Astrocyte (in vitro differentiated cells and primary cell): ENCODE data around the gene LRRC47. TPM values are rescaled to one million over a fixed set of nuclear protein-coding genes. Genes with fewer than 3 reads are reported as not detected.

Source experiments
- DNase-seq: peaks from one replicate; pipeline ENCODE4 v3.0.0-alpha.2; 2010; ENCODE audit warnings: low read depth
- FAIRE-seq: peaks from 2 replicates; lab custom pipeline; 2011; peaks lifted over from hg19 to GRCh38; lab: Jason Lieb, UNC
- H2AFZ ChIP-seq: 2 replicates; pipeline ENCODE4 v1.6.0; 2012; ENCODE audit warnings: low read depth, low read length, inconsistent platforms
- H3K27ac ChIP-seq: 2 replicates; pipeline ENCODE4 v1.5.1; 2011; ENCODE audit warnings: low read depth, low read length, inconsistent platforms
- H3K27me3 ChIP-seq: 2 replicates; pipeline ENCODE4 v1.6.0; 2011; ENCODE audit warnings: low read length, inconsistent platforms; ENCODE audit not compliant: insufficient read depth
- H3K36me3 ChIP-seq: 2 replicates; pipeline ENCODE4 v1.5.1; 2011; ENCODE audit warnings: low read length, inconsistent platforms; ENCODE audit not compliant: insufficient read depth
- H3K4me1 ChIP-seq: 2 replicates; pipeline ENCODE4 v1.5.1; 2011; ENCODE audit warnings: low read length, inconsistent platforms; ENCODE audit not compliant: insufficient read depth
- H3K4me2 ChIP-seq: 2 replicates; pipeline ENCODE4 v1.6.0; 2012; ENCODE audit warnings: low read length, inconsistent platforms
- H3K4me3 ChIP-seq: 2 replicates; pipeline ENCODE4 v1.5.1; 2011; ENCODE audit warnings: low read depth, mild to moderate bottlenecking, low read length, inconsistent platforms; ENCODE audit not compliant: insufficient read depth
- H3K79me2 ChIP-seq: 2 replicates; pipeline ENCODE4 v1.6.0; 2012; ENCODE audit warnings: mild to moderate bottlenecking, low read length, inconsistent platforms; ENCODE audit not compliant: insufficient read depth
- H3K9ac ChIP-seq: 2 replicates; pipeline ENCODE4 v1.6.0; 2012; ENCODE audit warnings: mild to moderate bottlenecking, low read length, inconsistent platforms
- H3K9me3 ChIP-seq: 2 replicates; pipeline ENCODE4 v1.5.1; 2012; ENCODE audit warnings: low read depth, mild to moderate bottlenecking, low read length, inconsistent platforms; ENCODE audit not compliant: insufficient read depth
- H4K20me1 ChIP-seq: 2 replicates; pipeline ENCODE4 v1.6.0; 2012; ENCODE audit warnings: low read length, inconsistent platforms; ENCODE audit not compliant: insufficient read depth
- H3K27ac Mint-ChIP-seq: one replicate; pipeline ENCODE4 v1.8.0; 2021; ENCODE audit warnings: mild to moderate bottlenecking, mixed read lengths; ENCODE audit not compliant: unreplicated experiment
- H3K27me3 Mint-ChIP-seq: one replicate; pipeline ENCODE4 v1.8.0; 2021; ENCODE audit warnings: low read depth, mixed read lengths; ENCODE audit not compliant: unreplicated experiment
- H3K36me3 Mint-ChIP-seq: one replicate; pipeline ENCODE4 v1.8.0; 2021; ENCODE audit warnings: low read depth, mixed read lengths; ENCODE audit not compliant: unreplicated experiment
- H3K4me1 Mint-ChIP-seq: one replicate; pipeline ENCODE4 v1.8.0; 2021; ENCODE audit warnings: low read depth, mixed read lengths; ENCODE audit not compliant: unreplicated experiment
- H3K4me3 Mint-ChIP-seq: one replicate; pipeline ENCODE4 v1.8.0; 2021; ENCODE audit warnings: mild to moderate bottlenecking, moderate library complexity, mixed read lengths; ENCODE audit not compliant: unreplicated experiment
- H3K9me3 Mint-ChIP-seq: one replicate; pipeline ENCODE4 v1.8.0; 2021; ENCODE audit warnings: mild to moderate bottlenecking, mixed read lengths; ENCODE audit not compliant: unreplicated experiment
- CTCF ChIP-seq: IDR thresholded peaks from 2 replicates; pipeline ENCODE4 v1.5.1; 2011; ENCODE audit warnings: low read depth, mild to moderate bottlenecking, inconsistent platforms, low read length, moderate library complexity; ENCODE audit not compliant: insufficient read depth
- EZH2 ChIP-seq: IDR thresholded peaks from 2 replicates; pipeline ENCODE4 v1.6.1; 2012; ENCODE audit warnings: mild to moderate bottlenecking, low read length, inconsistent platforms; ENCODE audit not compliant: insufficient read depth
- total RNA-seq: library from RNA; stranded (reverse); gene quantifications from 2 replicates; pipeline ENCODE4 v1.2.1, GENCODE V29; 2021

Gene LRRC47
- total RNA-seq, 1 donor from 2014 or later: 51.5 TPM

GRCh38 chr1:3831689-3832088, 35.4 kb upstream of the LRRC47 start:
- Histone ChIP-seq H3K9ac (no peak overlapping the region), H3K4me3 (no peak overlapping the region), H3K36me3 (peaks cover 17% of the 10 kb centered on the region), H3K79me2 (no peaks in the 10 kb centered on the region), H2AFZ (no peak overlapping the region), H3K27ac (no peak overlapping the region), H3K4me2 (no peak overlapping the region), H4K20me1 (no peaks in the 10 kb centered on the region), H3K9me3 (no peaks in the 10 kb centered on the region), H3K27me3 (no peaks in the 10 kb centered on the region), H3K4me1 (no peaks in the 10 kb centered on the region)
- FAIRE-seq: no peak
- no peak for DNase-seq
- peaks cover 15% of the 10 kb centered on the region for H3K36me3 Mint-ChIP-seq
- no peak overlapping the region for H3K4me3 Mint-ChIP-seq
- no peak for TF ChIP-seq EZH2
- no peak for TF ChIP-seq CTCF
- H3K4me1 Mint-ChIP-seq: no peaks in the 10 kb centered on the region
- no peaks in the 10 kb centered on the region for H3K9me3 Mint-ChIP-seq
- H3K27ac Mint-ChIP-seq: no peak overlapping the region
- no peaks in the 10 kb centered on the region for H3K27me3 Mint-ChIP-seq

- Mint-ChIP-seq H3K36me3 (peaks cover 6% of the 10 kb centered on the region), H3K27me3 (no peaks in the 10 kb centered on the region), H3K4me1 (no peaks in the 10 kb centered on the region), H3K27ac (no peak overlapping the region), H3K9me3 (no peaks in the 10 kb centered on the region), H3K4me3 (no peak overlapping the region)
- Histone ChIP-seq H3K9ac (no peak overlapping the region), H3K9me3 (no peaks in the 10 kb centered on the region), H3K4me1 (no peaks in the 10 kb centered on the region), H3K4me2 (no peak overlapping the region), H4K20me1 (no peaks in the 10 kb centered on the region), H3K4me3 (no peak overlapping the region), H3K79me2 (no peaks in the 10 kb centered on the region), H3K36me3 (peaks cover 17% of the 10 kb centered on the region), H3K27me3 (no peaks in the 10 kb centered on the region), H2AFZ (no peak overlapping the region), H3K27ac (no peak overlapping the region)
- FAIRE-seq: no peak
- DNase-seq: no peak
- no peak for TF ChIP-seq EZH2
- TF ChIP-seq CTCF: no peak
Measured at GRCh38 chr1:3828391-3828790, 32.1 kb upstream of the LRRC47 start.

GRCh38 chr1:3827813-3828307, 31.6 kb upstream of the LRRC47 start:
- Mint-ChIP-seq H3K4me3 (no peak overlapping the region), H3K4me1 (no peaks in the 10 kb centered on the region), H3K36me3 (peaks cover 7% of the 10 kb centered on the region), H3K27ac (no peak overlapping the region), H3K9me3 (no peaks in the 10 kb centered on the region), H3K27me3 (no peaks in the 10 kb centered on the region)
- H3K27me3 ChIP-seq: no peaks in the 10 kb centered on the region
- no peak overlapping the region for H2AFZ ChIP-seq
- no peak overlapping the region for H3K4me3 ChIP-seq
- no peak overlapping the region for H3K27ac ChIP-seq
- TF ChIP-seq EZH2 (no peak), CTCF (no peak)
- no peaks in the 10 kb centered on the region for H3K4me1 ChIP-seq
- H3K79me2 ChIP-seq: no peaks in the 10 kb centered on the region
- DNase-seq (no peak), FAIRE-seq (no peak)
- H4K20me1 ChIP-seq: no peaks in the 10 kb centered on the region
- no peaks in the 10 kb centered on the region for H3K9me3 ChIP-seq
- H3K9ac ChIP-seq: no peak overlapping the region
- H3K36me3 ChIP-seq: peaks cover 16% of the 10 kb centered on the region
- no peak overlapping the region for H3K4me2 ChIP-seq
